AG09319 (cell line): ENCODE results near the gene DMBT1.

Source experiments
- DNase-seq: peaks from one replicate; pipeline ENCODE4 v3.0.0-alpha.2; 2010; ENCODE audit warnings: low read depth; ENCODE audit errors: extremely low read depth
- CTCF ChIP-seq: IDR thresholded peaks from 2 replicates; pipeline ENCODE4 v1.5.1; 2011; ENCODE audit warnings: low read depth, mild to moderate bottlenecking, inconsistent platforms, low read length, moderate library complexity

Gene DMBT1

GRCh38 chr10:122531939-122532338, 28.6 kb upstream of the DMBT1 start:
- TF ChIP-seq CTCF = no peak
- DNase-seq = no peak

DNA sequence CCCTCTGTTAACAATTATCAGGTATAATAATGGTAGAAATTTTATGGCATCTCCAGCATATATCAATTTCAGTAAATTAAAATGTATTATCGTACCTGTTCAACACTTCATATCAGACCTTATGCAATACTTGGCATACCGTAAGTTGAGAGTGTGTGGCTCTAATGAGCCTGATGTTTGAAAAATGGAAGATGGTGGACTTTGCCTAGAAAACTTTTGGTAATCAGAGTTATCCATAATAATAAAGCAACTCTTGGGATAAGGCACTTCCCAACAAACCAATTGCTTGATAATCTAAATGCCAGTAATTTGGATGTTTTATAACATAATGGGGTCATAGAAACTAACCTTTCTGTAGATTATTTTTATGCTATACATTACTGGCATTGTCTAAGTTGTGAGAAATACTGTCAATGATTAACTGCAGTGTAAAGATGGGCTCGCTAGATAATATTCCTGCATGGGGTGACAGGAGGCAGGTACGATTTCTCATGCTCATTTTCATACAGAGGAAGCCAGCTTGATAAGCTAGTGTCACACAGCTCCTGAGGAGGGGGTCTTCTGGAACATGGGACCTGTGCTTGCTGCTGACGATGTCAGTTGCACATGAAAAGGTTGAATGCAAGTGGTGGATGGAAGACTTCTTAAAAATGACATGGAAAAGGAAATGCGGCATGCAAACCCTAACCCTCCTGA, 27.8 kb upstream of the DMBT1 start:
- no peak for DNase-seq
- no peak for TF ChIP-seq CTCF

GRCh38 chr10:122537545-122537944, 23.0 kb upstream of the DMBT1 start:
- TF ChIP-seq CTCF = no peak
- no peak for DNase-seq

DNA sequence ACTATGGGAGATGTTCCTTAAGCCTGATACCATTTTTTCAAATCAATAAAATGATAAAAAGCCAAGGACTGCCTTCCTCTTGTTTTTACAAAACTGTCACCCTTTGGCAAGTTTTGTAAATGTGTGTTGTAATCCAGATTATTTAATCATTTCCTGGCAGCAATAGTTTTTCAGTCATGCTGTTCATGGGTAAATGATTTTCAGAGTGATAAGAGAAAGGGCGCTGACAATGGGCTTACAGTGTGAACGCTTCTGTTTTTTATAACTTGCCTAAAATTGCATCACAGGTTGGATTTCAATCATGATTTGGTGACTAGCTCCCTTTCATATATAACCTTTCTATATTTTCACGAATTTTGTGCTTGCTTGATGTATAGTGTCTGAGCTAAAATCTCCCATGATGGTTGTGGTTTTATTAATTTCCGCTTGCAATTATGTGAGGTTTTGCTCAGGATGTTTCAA, 19.0 kb upstream of the DMBT1 start:
- no peak for DNase-seq
- TF ChIP-seq CTCF = no peak

GRCh38 chr10:122543676-122544445, 16.7 kb upstream of the DMBT1 start:
- no peak for DNase-seq
- no peak for TF ChIP-seq CTCF

GRCh38 chr10:122544493-122544892, 16.1 kb upstream of the DMBT1 start:
- no peak for TF ChIP-seq CTCF
- DNase-seq = no peak

DNA sequence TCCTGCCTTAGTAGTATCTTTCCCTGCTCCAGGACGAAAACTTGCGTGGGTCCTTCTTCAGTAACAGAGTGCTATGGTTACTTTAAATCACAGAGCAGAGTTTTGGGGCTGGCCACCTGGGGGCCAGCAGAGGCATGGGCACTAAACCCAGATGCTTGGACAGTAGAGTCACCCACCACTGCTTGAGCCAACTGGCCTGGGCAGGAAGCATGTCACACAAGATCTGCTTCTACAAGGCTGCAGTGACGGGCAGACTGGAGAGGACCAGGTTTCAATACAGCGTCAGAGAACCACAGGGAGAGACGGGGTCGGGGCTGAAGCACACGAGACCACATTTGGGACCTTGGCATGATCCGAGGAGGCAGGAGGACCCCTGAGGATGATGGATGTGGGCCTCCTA, 14.3 kb upstream of the DMBT1 start:
- TF ChIP-seq CTCF = no peak
- no peak for DNase-seq
